ENCODE measurements around the gene DUSP7. TPM values are rescaled to one million over a fixed set of nuclear protein-coding genes. Genes with fewer than 3 reads are reported as not detected.
"Not testable (repeated sequence)": the region's sequence is repeated elsewhere in the genome, so short reads cannot be mapped to it uniquely, and the experiment has no call there.

Gene DUSP7
- total RNA-seq, 4 donors from 2014 or later = 2.2 to 8.2 (median 6.2) TPM

DNA sequence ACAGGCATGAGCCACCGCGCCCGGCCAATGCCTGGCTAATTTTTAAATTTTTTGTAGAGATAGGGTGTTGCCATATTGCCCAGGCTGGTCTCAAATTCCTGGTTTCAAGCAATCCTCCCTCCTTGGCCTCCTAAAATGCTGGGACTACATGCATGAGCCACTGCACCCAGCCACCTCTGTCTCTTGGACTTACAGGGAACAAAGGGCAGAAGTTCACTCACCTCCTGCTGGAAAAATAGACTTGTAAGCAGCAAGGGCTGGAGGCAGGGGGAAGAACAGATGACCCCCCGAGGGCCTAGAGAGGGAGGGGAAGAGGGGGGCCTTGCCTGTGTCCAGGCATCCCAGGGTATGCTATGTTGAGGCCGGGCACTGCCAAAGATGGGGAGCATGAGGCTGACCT is 22.2 kb downstream of the DUSP7 start:
- no peak for DNase-seq
- Histone ChIP-seq H3K4me3 (no peak overlapping the region), H3K27me3 (no peaks in the 10 kb centered on the region), H3K27ac (no peak overlapping the region), H3K36me3 (no peaks in the 10 kb centered on the region), H3K4me1 (peaks cover 0 to 5% (median 0%) of the 10 kb centered on the region in 4 donors), H3K9me3 (no peaks in the 10 kb centered on the region)
- intact Hi-C loops (cut with DNase I; ENCODE audit: low total_unique reads) = no loop called here
- in situ Hi-C loops (cut with MboI; ENCODE audit: low pct_ligation_motif_present in 1 of 4, low pct_unique_long_range_greater_than_20kb in 1 of 4, low sequenced_read_pairs in 3 of 4) = no loop called here
- TF ChIP-seq POLR2A (IDR thresholded peaks at IDR 0.05) = no peak
- TF ChIP-seq POLR2AphosphoS5 (IDR thresholded peaks at IDR 0.05) = no peak
- TF ChIP-seq, protein P1, sequence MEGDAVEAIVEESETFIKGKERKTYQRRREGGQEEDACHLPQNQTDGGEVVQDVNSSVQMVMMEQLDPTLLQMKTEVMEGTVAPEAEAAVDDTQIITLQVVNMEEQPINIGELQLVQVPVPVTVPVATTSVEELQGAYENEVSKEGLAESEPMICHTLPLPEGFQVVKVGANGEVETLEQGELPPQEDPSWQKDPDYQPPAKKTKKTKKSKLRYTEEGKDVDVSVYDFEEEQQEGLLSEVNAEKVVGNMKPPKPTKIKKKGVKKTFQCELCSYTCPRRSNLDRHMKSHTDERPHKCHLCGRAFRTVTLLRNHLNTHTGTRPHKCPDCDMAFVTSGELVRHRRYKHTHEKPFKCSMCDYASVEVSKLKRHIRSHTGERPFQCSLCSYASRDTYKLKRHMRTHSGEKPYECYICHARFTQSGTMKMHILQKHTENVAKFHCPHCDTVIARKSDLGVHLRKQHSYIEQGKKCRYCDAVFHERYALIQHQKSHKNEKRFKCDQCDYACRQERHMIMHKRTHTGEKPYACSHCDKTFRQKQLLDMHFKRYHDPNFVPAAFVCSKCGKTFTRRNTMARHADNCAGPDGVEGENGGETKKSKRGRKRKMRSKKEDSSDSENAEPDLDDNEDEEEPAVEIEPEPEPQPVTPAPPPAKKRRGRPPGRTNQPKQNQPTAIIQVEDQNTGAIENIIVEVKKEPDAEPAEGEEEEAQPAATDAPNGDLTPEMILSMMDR (IDR thresholded peaks at IDR 0.05) = no peak
- no peak for TF ChIP-seq EP300 (IDR thresholded peaks at IDR 0.05; ENCODE audit: low read depth)
- 82% methylated on average over 5 of the region's 5 CpGs; no CpG with 5 or more reads in 1 of the 2 donors for WGBS, 2 donors (ENCODE audit: low coverage in 1 of 2)

DNA sequence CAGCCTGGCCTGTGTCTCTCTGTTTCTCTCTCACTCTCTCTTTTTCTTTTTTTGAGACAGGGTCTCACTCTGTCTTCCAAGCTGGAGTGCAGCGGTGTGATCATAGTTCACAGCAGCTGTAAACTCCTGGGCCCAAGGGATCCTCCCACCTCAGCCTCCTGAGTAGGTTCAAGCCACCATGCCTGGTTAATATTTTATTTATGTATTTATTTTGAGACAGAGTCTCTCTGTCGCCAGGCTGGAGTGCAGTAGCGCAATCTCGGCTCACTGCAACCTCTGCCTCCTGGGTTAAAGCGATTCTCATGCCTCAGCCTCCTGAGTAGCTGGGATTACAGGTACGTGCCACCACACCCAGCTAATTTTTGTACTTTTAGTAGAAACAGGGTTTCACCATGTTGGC is 22.6 kb downstream of the DUSP7 start:
- H3K4me1 ChIP-seq; DNase-seq; H3K27ac ChIP-seq; intact Hi-C loops (cut with DNase I; ENCODE audit: low total_unique reads); H3K36me3 ChIP-seq; in situ Hi-C loops (cut with MboI; ENCODE audit: low pct_ligation_motif_present in 1 of 4, low pct_unique_long_range_greater_than_20kb in 1 of 4, low sequenced_read_pairs in 3 of 4); H3K27me3 ChIP-seq; H3K4me3 ChIP-seq; H3K9me3 ChIP-seq: not testable (repeated sequence)
- 58% methylated on average over 5 to 6 of the region's 6 CpGs for WGBS, 2 donors (ENCODE audit: low coverage in 1 of 2)

DNA sequence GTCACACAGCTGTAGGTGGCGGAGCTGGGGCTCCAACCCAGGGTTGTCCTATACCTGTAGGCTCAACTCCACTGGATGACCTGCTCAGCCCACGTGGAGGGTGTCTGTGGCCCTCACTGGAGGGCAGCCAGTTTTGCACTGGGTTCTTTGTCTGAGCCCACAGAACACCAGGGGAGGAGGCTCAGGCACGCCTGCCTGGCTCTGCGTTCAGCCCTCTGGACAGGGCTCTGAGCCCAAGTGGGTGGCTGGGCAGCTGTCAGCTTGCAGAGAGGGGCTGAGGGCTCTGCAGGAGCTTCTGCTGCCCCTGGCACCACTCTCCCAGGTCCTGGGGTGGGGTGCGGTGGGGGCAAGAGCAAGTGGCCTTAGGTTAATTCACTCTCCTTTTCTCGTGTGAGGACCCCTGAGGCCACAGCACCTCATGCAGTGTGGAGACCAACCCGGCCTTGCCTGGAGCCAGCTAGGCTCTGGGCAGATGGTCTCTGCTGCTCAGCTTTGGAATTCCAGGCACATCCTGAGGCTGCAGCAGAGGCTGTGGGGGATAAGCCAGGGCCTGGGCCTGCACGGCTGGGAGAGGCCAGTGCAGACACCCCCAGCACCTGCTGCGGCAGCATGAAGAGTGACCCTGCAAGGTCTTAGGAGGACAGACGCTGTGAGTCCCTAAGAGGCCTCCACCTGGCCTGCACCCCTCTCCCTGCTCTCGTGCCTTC is 23.5 kb downstream of the DUSP7 start:
- H3K36me3 ChIP-seq = no peaks in the 10 kb centered on the region
- no peak for DNase-seq
- H3K27ac ChIP-seq = no peak overlapping the region
- H3K9me3 ChIP-seq = no peaks in the 10 kb centered on the region
- 83% methylated on average over 11 of the region's 11 CpGs; no CpG with 5 or more reads in 1 of the 2 donors for WGBS, 2 donors (ENCODE audit: low coverage in 1 of 2)
- TF ChIP-seq EP300 (IDR thresholded peaks at IDR 0.05; ENCODE audit: low read depth) (no peak), POLR2AphosphoS5 (IDR thresholded peaks at IDR 0.05) (no peak), POLR2A (IDR thresholded peaks at IDR 0.05) (no peak)
- TF ChIP-seq, protein P1 (IDR thresholded peaks at IDR 0.05) = no peak
- intact Hi-C loops (cut with DNase I; ENCODE audit: low total_unique reads) (no loop called here), in situ Hi-C loops (cut with MboI; ENCODE audit: low pct_ligation_motif_present in 1 of 4, low pct_unique_long_range_greater_than_20kb in 1 of 4, low sequenced_read_pairs in 3 of 4) (no loop called here)
- H3K4me1 ChIP-seq = peaks cover 0 to 5% (median 0%) of the 10 kb centered on the region in 4 donors
- no peak overlapping the region for H3K4me3 ChIP-seq
- H3K27me3 ChIP-seq = no peaks in the 10 kb centered on the region

- in situ Hi-C loops (cut with MboI; ENCODE audit: low pct_ligation_motif_present in 1 of 4, low pct_unique_long_range_greater_than_20kb in 1 of 4, low sequenced_read_pairs in 3 of 4) (no loop called here), intact Hi-C loops (cut with DNase I; ENCODE audit: low total_unique reads) (no loop called here)
- WGBS, 2 donors (ENCODE audit: low coverage in 1 of 2) = 80 to 90% methylated on average over 3 to 10 of the region's 10 CpGs
- no peak for DNase-seq
- Histone ChIP-seq H3K27ac (no peak overlapping the region), H3K9me3 (no peaks in the 10 kb centered on the region), H3K4me1 (peaks cover 0 to 5% (median 0%) of the 10 kb centered on the region in 4 donors), H3K36me3 (no peaks in the 10 kb centered on the region), H3K4me3 (no peak overlapping the region), H3K27me3 (no peaks in the 10 kb centered on the region)
- TF ChIP-seq, protein P1 (IDR thresholded peaks at IDR 0.05) = no peak
- TF ChIP-seq POLR2AphosphoS5 (IDR thresholded peaks at IDR 0.05) (no peak), POLR2A (IDR thresholded peaks at IDR 0.05) (no peak), EP300 (IDR thresholded peaks at IDR 0.05; ENCODE audit: low read depth) (no peak)
Observed at GRCh38 chr3:52031896-52032295, 24.5 kb downstream of the DUSP7 start.

Measured in transverse colon (tissue), 4 donors.